ENCODE results near the gene UGT1A10. TPM values are rescaled to one million over a fixed set of nuclear protein-coding genes. Genes with fewer than 3 reads are reported as not detected.

Gene UGT1A10
- total RNA-seq, 1 experiment from 2014 or later = 1.0 TPM

DNA sequence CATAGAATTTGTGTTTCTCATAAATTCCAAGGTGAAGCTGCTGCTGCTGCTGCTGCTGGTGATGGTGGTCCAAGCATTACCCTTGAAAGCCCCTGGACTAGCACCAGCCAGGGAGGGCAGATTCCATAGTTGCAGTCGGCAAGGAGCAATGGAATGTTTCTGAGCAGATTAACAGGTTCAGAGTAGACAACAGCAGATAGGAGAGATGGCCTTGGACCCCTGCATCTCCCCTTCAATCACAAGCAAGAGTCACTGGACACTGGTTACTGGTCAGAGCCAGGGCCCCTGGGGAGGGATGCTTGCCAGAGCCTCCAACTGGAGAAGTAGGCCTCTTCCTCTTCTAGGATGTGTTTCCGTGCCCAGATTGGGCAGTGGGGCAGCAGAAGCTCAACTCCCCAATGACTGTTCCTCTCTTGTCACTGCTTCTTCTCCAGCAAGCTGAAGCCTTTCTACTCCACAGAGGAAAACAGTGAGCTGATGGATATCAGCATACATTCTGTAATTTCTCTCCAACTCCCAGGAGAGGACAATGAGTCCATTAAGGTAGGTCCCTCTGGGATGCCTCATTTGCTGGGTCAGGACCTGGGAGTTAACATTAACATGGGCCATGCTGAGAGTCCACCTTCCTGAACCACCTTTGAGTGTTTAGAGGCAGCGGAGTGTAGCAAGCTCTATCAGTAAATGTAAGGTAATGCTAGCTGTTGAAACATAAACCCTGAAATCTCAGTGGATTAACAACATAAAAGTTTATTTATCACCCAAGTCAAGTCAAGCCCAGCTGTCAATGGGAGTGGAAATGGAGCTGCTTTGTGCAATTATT is 177.2 kb downstream of the UGT1A10 start:
- H3K4me1 Mint-ChIP-seq (ENCODE audit: low read depth, unreplicated experiment) = no peaks in the 10 kb centered on the region
- H3K36me3 Mint-ChIP-seq (ENCODE audit: insufficient read depth, unreplicated experiment) = no peaks in the 10 kb centered on the region
- Histone ChIP-seq H3K9me3 (no peaks in the 10 kb centered on the region), H3K4me3 (ENCODE audit: low read depth, low read length) (no peak overlapping the region), H3K36me3 (ENCODE audit: control insufficient read depth, insufficient read depth, low read length) (no peaks in the 10 kb centered on the region), H3K27me3 (replicated peaks; ENCODE audit: control insufficient read depth, insufficient read depth, low read length) (no peaks in the 10 kb centered on the region), H3K4me1 (no peaks in the 10 kb centered on the region)
- DNase-seq = no peak
- H3K9me3 Mint-ChIP-seq (ENCODE audit: unreplicated experiment) = no peaks in the 10 kb centered on the region
- no peak for TF ChIP-seq CTCF (IDR thresholded peaks at IDR 0.05; ENCODE audit: insufficient read depth in 1 of 2, low read depth in 1 of 2, low read length in 1 of 2, severe bottlenecking in 1 of 2, unreplicated experiment in 1 of 2)
- H3K4me3 Mint-ChIP-seq (ENCODE audit: unreplicated experiment) = no peak overlapping the region
- H3K27ac Mint-ChIP-seq (ENCODE audit: unreplicated experiment) = no peak overlapping the region
- H3K27me3 Mint-ChIP-seq (ENCODE audit: insufficient read depth, unreplicated experiment) = no peaks in the 10 kb centered on the region
- CTCF ChIA-PET = no interaction called here
- intact Hi-C loops (cut with micrococcal nuclease; ENCODE audit: unreplicated experiment) = no loop called here
- POLR2A ChIA-PET = no interaction called here
- BruUV-seq (replicated peaks) = no TSS peak

DNA sequence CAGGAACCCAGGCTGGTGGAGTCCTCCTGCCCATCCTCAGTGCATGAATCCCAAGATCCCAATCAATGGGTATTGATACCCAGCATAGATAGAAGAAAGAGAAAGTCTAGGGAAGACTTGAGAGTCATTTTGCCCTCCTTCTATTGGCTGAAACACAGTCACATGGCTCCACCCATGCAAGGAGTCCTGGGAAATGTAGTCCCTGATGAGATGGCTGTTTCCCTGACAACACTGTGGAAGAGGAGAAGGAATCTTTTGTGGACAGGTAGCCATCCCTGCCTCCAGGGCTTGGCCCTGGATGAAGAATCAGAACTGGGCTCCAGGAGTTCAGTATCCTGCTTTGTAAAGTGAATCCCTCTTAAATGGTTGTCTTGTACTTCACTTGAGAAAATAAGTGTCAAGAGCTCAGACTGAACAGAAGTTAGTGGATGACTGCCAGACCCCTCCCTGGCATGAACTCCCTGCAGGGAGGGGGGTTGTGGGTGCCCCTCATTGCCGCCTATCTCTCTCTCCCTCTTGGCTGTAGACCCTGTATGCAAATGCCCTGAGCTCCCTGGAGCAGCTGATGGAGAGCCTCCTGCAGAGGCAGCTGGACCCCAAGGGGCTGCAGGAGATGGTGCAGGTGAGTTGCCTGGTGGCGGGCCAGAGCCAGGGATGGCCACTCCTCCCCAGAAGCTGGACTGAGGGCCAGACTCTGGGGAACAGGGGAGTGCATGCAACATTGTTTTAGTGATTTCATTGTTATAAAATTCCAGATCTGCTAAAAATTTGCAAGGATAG is 178.0 kb downstream of the UGT1A10 start:
- Histone ChIP-seq H3K27me3 (replicated peaks; ENCODE audit: control insufficient read depth, insufficient read depth, low read length) (no peaks in the 10 kb centered on the region), H3K4me1 (no peaks in the 10 kb centered on the region), H3K9me3 (no peaks in the 10 kb centered on the region), H3K36me3 (ENCODE audit: control insufficient read depth, insufficient read depth, low read length) (no peaks in the 10 kb centered on the region), H3K4me3 (ENCODE audit: low read depth, low read length) (no peak overlapping the region)
- Mint-ChIP-seq H3K27me3 (ENCODE audit: insufficient read depth, unreplicated experiment) (no peaks in the 10 kb centered on the region), H3K27ac (ENCODE audit: unreplicated experiment) (no peak overlapping the region), H3K9me3 (ENCODE audit: unreplicated experiment) (no peaks in the 10 kb centered on the region), H3K4me1 (ENCODE audit: low read depth, unreplicated experiment) (no peaks in the 10 kb centered on the region), H3K4me3 (ENCODE audit: unreplicated experiment) (no peak overlapping the region), H3K36me3 (ENCODE audit: insufficient read depth, unreplicated experiment) (no peaks in the 10 kb centered on the region)
- intact Hi-C loops (cut with micrococcal nuclease; ENCODE audit: unreplicated experiment) = no loop called here
- DNase-seq = no peak
- POLR2A ChIA-PET = no interaction called here
- CTCF ChIA-PET = no interaction called here
- TF ChIP-seq CTCF (IDR thresholded peaks at IDR 0.05; ENCODE audit: insufficient read depth in 1 of 2, low read depth in 1 of 2, low read length in 1 of 2, severe bottlenecking in 1 of 2, unreplicated experiment in 1 of 2) = no peak
- BruUV-seq (replicated peaks) = no TSS peak

GRCh38 chr2:233815861-233816260 is 179.6 kb downstream of the UGT1A10 start:
- TF ChIP-seq CTCF (IDR thresholded peaks at IDR 0.05; ENCODE audit: insufficient read depth in 1 of 2, low read depth in 1 of 2, low read length in 1 of 2, severe bottlenecking in 1 of 2, unreplicated experiment in 1 of 2) = no peak
- Mint-ChIP-seq H3K9me3 (ENCODE audit: unreplicated experiment) (no peaks in the 10 kb centered on the region), H3K27me3 (ENCODE audit: insufficient read depth, unreplicated experiment) (no peaks in the 10 kb centered on the region), H3K27ac (ENCODE audit: unreplicated experiment) (no peak overlapping the region), H3K4me3 (ENCODE audit: unreplicated experiment) (no peak overlapping the region), H3K36me3 (ENCODE audit: insufficient read depth, unreplicated experiment) (no peaks in the 10 kb centered on the region), H3K4me1 (ENCODE audit: low read depth, unreplicated experiment) (no peaks in the 10 kb centered on the region)
- H3K4me1 ChIP-seq = no peaks in the 10 kb centered on the region
- DNase-seq = no peak
- no peak overlapping the region for H3K4me3 ChIP-seq (ENCODE audit: low read depth, low read length)
- CTCF ChIA-PET = no interaction called here
- intact Hi-C loops (cut with micrococcal nuclease; ENCODE audit: unreplicated experiment) = no loop called here
- no peaks in the 10 kb centered on the region for H3K27me3 ChIP-seq (replicated peaks; ENCODE audit: control insufficient read depth, insufficient read depth, low read length)
- H3K36me3 ChIP-seq (ENCODE audit: control insufficient read depth, insufficient read depth, low read length) = no peaks in the 10 kb centered on the region
- no peaks in the 10 kb centered on the region for H3K9me3 ChIP-seq
- POLR2A ChIA-PET = no interaction called here
- no TSS peak for BruUV-seq (replicated peaks)
